DND-41 (cell line): ENCODE results near the gene HPCAL1.

ENCODE experiments used
- ATAC-seq: fragments of 200-7000 bp; cut with Tn5 transposase; 3 replicates; pipeline ENCODE4 v1.9.1; 2021; ENCODE audit warnings: low read depth; ENCODE audit not compliant: insufficient read depth
- DNase-seq: peaks from one replicate; pipeline ENCODE4 v3.0.0-alpha.2; 2020
- H2AFZ ChIP-seq: 2 replicates; pipeline ENCODE4 v1.6.0; 2012; ENCODE audit warnings: low read depth, low read length
- H3K27ac ChIP-seq: 2 replicates; pipeline ENCODE4 v1.5.1; 2012; ENCODE audit warnings: low read length, inconsistent platforms
- H3K27me3 ChIP-seq: fragments of 200-600 bp; sonication (generic); 2 replicates; pipeline ENCODE4 v1.6.0; 2012; ENCODE audit warnings: low read length, mild to moderate bottlenecking, inconsistent platforms; ENCODE audit not compliant: insufficient read depth, poor library complexity
- H3K36me3 ChIP-seq: 2 replicates; pipeline ENCODE4 v1.5.1; 2012; ENCODE audit warnings: low read length, inconsistent platforms; ENCODE audit not compliant: insufficient read depth
- H3K4me1 ChIP-seq: 2 replicates; pipeline ENCODE4 v1.5.1; 2012; ENCODE audit warnings: mild to moderate bottlenecking, low read length; ENCODE audit not compliant: insufficient read depth
- H3K4me2 ChIP-seq: 2 replicates; pipeline ENCODE4 v1.6.0; 2012; ENCODE audit warnings: mild to moderate bottlenecking, moderate library complexity, low read length, inconsistent platforms; ENCODE audit not compliant: insufficient read depth
- H3K4me3 ChIP-seq, 2 experiments: fragments of 200-600 bp in 1 of 2; shearing (Covaris generic) in 1 of 2; 2 replicates each; pipeline ENCODE4 v1.5.1; 2012 to 2016; ENCODE audit warnings: inconsistent platforms in 2 of 2, low read length in 2 of 2, mild to moderate bottlenecking in 2 of 2, low read depth in 1 of 2, moderate library complexity in 1 of 2
- H3K79me2 ChIP-seq: 2 replicates; pipeline ENCODE4 v1.6.0; 2012; ENCODE audit warnings: low read length, inconsistent platforms; ENCODE audit not compliant: insufficient read depth
- H3K9ac ChIP-seq: 2 replicates; pipeline ENCODE4 v1.6.0; 2012; ENCODE audit warnings: low read depth, mild to moderate bottlenecking, inconsistent platforms, low read length, moderate library complexity
- H3K9me3 ChIP-seq: 2 replicates; pipeline ENCODE4 v1.5.1; 2012; ENCODE audit warnings: low read length, moderate library complexity, mild to moderate bottlenecking, inconsistent platforms; ENCODE audit not compliant: insufficient read depth, severe bottlenecking
- H4K20me1 ChIP-seq: 2 replicates; pipeline ENCODE4 v1.6.0; 2012; ENCODE audit warnings: low read length; ENCODE audit not compliant: insufficient read depth
- EZH2 ChIP-seq: IDR thresholded peaks from 3 replicates; pipeline ENCODE4 v1.6.1; 2012; ENCODE audit warnings: borderline replicate concordance, low read depth, mild to moderate bottlenecking, moderate library complexity, low read length, inconsistent platforms; ENCODE audit not compliant: severe bottlenecking
- TF ChIP-seq, protein P1 (sequence below): IDR thresholded peaks from 2 replicates; pipeline ENCODE4 v1.5.1; 2012; ENCODE audit warnings: borderline replicate concordance, low read length, moderate library complexity, mild to moderate bottlenecking; ENCODE audit not compliant: poor library complexity, severe bottlenecking; ENCODE audit errors: extremely low read depth

The HPCAL1 gene

DNA sequence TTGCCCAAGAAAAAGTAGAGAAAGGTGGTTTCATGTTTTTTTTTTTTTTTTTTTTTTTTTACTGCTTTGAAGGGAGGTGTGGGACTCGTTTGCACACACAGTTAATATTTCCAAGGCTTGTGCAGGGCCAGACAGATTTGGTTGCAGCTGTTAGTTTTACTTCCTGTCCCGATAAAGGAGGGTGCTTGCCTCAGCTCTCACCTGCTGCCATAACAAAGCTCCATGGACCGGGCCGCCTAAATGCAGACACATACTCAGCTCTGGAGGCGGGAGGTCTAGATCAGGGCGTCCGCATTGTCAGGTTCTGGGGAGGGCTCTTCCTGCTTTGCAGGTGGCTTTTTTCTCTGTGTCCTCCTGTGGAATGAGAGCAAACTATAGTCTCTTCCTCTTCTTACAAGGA lies 75.5 kb downstream of the HPCAL1 start:
- Histone ChIP-seq H3K9me3 (no peaks in the 10 kb centered on the region), H3K36me3 (no peaks in the 10 kb centered on the region), H4K20me1 (peaks cover 43% of the 10 kb centered on the region), H3K27ac (no peak overlapping the region), H3K9ac (no peak overlapping the region), H3K4me3 (no peak overlapping the region), H3K79me2 (no peaks in the 10 kb centered on the region), H3K4me2 (no peak overlapping the region), H3K27me3 (no peaks in the 10 kb centered on the region), H3K4me1 (peaks cover 11% of the 10 kb centered on the region), H2AFZ (no peak overlapping the region)
- ATAC-seq, result no peak
- no peak for DNase-seq
- TF ChIP-seq, protein P1, sequence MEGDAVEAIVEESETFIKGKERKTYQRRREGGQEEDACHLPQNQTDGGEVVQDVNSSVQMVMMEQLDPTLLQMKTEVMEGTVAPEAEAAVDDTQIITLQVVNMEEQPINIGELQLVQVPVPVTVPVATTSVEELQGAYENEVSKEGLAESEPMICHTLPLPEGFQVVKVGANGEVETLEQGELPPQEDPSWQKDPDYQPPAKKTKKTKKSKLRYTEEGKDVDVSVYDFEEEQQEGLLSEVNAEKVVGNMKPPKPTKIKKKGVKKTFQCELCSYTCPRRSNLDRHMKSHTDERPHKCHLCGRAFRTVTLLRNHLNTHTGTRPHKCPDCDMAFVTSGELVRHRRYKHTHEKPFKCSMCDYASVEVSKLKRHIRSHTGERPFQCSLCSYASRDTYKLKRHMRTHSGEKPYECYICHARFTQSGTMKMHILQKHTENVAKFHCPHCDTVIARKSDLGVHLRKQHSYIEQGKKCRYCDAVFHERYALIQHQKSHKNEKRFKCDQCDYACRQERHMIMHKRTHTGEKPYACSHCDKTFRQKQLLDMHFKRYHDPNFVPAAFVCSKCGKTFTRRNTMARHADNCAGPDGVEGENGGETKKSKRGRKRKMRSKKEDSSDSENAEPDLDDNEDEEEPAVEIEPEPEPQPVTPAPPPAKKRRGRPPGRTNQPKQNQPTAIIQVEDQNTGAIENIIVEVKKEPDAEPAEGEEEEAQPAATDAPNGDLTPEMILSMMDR, result no peak
- TF ChIP-seq EZH2, result no peak

DNA sequence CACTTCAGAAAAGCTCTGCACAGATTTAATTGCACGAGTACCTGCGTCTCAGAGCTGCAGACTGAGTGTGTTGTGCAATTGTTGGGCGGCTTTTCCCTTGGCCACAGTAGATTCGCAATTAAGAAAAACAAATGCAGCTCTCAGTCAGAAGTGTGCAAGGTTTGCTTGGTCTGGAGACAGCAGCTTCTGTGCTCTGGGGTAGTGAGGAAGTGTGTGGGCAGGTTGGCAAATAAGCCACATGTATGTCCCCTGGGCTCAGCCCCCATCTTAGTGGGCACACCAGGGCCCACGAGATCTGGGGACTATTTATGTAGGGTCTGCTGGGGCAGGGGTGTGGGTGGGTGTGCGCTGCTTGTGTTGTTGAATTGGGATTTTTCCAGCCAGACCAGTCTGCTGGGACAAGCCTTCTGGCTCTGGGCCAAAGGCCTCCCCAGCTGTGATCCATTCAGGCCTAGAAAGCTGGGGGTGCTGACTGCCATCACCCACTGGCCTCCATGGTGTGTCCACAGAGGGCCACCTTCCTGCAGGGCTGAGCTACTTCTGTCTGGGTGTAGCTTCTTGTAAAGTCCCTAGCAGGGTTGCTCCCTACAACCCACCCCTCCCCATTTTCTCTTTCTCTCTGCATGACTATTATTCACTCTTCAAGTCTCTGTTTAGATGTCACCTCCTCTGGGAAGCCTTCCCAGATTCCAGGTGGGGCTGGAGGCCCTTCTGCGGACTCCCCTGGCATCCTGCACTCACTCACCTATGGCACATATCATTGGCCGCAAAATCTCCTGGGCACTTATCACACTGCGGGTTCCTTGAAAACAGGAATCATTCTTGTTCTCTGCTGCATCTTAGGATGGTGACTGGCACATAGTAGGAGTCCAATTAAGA lies 77.6 kb downstream of the HPCAL1 start:
- no peaks in the 10 kb centered on the region for H3K9me3 ChIP-seq
- ATAC-seq, result no peak
- no peak for TF ChIP-seq EZH2
- TF ChIP-seq, protein P1, result no peak
- H4K20me1 ChIP-seq, result peaks cover 46% of the 10 kb centered on the region
- no peak overlapping the region for H2AFZ ChIP-seq
- H3K4me2 ChIP-seq, result no peak overlapping the region
- H3K9ac ChIP-seq, result no peak overlapping the region
- DNase-seq, result no peak
- H3K27ac ChIP-seq, result no peak overlapping the region
- no peak overlapping the region for H3K4me3 ChIP-seq
- H3K36me3 ChIP-seq, result no peaks in the 10 kb centered on the region
- peaks cover 11% of the 10 kb centered on the region for H3K4me1 ChIP-seq
- H3K27me3 ChIP-seq, result no peaks in the 10 kb centered on the region
- H3K79me2 ChIP-seq, result no peaks in the 10 kb centered on the region

DNA sequence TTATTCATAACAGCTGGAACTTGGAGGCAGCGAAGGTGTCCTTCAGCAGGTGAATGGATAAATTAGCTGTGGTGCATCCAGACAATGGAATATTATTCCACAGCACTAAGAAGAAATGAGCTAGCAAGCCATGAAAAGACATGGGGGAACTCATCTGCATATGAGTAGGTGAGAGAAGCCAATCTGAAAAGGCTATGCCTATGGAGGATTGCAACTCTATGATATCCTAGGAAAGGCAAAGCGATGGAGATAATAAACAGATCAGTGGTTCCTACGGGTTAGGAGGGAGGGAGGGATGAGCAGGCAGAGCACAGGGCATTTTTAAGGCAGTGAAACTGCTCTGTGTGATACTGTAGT lies 79.3 kb downstream of the HPCAL1 start:
- H3K9me3 ChIP-seq, result no peaks in the 10 kb centered on the region
- no peak overlapping the region for H3K27ac ChIP-seq
- peaks cover 58% of the 10 kb centered on the region for H4K20me1 ChIP-seq
- H3K36me3 ChIP-seq, result no peaks in the 10 kb centered on the region
- TF ChIP-seq, protein P1, result no peak
- no peak for TF ChIP-seq EZH2
- H3K4me2 ChIP-seq, result no peak overlapping the region
- H3K79me2 ChIP-seq, result no peaks in the 10 kb centered on the region
- H2AFZ ChIP-seq, result no peak overlapping the region
- peaks cover 11% of the 10 kb centered on the region for H3K4me1 ChIP-seq
- no peak overlapping the region for H3K4me3 ChIP-seq
- DNase-seq (no peak), ATAC-seq (no peak)
- no peaks in the 10 kb centered on the region for H3K27me3 ChIP-seq
- no peak overlapping the region for H3K9ac ChIP-seq
